Colonic mucosa (tissue), 4 donors: ENCODE results near the gene CPAMD8. TPM values are rescaled to one million over a fixed set of nuclear protein-coding genes. Genes with fewer than 3 reads are reported as not detected.

ENCODE experiments used
- DNase-seq: peaks from one replicate; pipeline ENCODE4 v3.0.0-alpha.2; 2020
- H3K27ac ChIP-seq: fragments of 200-600 bp; one replicate; pipeline ENCODE4 v1.8.0; 2021
- H3K27me3 ChIP-seq: fragments of 200-600 bp; one replicate; pipeline ENCODE4 v1.8.0; 2021
- H3K36me3 ChIP-seq: fragments of 200-600 bp; one replicate; pipeline ENCODE4 v1.8.0; 2021
- H3K4me1 ChIP-seq: fragments of 200-600 bp; one replicate; pipeline ENCODE4 v1.8.0; 2021; ENCODE audit warnings: mild to moderate bottlenecking
- H3K4me3 ChIP-seq: fragments of 200-600 bp; one replicate; pipeline ENCODE4 v1.8.0; 2021
- H3K9ac ChIP-seq, 2 donors: one replicate each; pipeline ENCODE4 v1.7.0; 2013; ENCODE audit warnings: control low read depth in 2 of 2, low read depth in 2 of 2, low read length in 2 of 2
- H3K9me3 ChIP-seq: fragments of 200-600 bp; one replicate; pipeline ENCODE4 v1.8.0; 2021
- intact Hi-C: fragments of 100-400 bp; cut with DNase I; formaldehyde crosslinking; loops from one replicate; pipeline ENCODE4 v1.14.1; 2022
- total RNA-seq, 2 donors: library from RNA; stranded (reverse); fragmentation: NEBNext Ultra II Directional in 1 of 2; extraction: Animal tissue kit (Norgen Biotek cat#: 25700) in 1 of 2; gene quantifications; one replicate each; pipeline ENCODE4 v1.2.1, GENCODE V29; 2021
- TF ChIP-seq, protein P1 (sequence below): fragments of 200-600 bp; IDR thresholded peaks from one replicate; pipeline ENCODE4 v1.8.0; 2022; ENCODE audit warnings: antibody characterized with exemption, mild to moderate bottlenecking
- donor health status: healthy.
- donor health status: DM: no; HTN: no; CAD: no.
- donor health status: DM: no; HTN: no; CAD: no.

The CPAMD8 gene
- total RNA-seq, 2 donors from 2014 or later: 1.8 to 3.5 TPM

DNA sequence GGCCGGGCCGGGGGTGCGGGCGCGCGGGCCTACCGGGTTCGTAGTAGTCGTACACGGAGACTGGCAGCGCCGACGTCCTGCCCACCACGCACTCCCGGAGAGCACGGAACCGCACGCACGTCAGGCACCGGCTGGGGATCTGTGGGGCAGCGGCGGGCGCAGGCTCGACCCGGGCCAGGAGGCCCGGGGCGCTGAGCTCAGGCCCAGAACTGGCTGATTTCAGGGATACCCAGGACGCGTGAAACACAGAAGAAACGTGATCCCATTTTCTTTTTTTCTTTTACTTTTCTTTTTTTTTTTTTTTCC, 128.8 kb downstream of the CPAMD8 start:
- Histone ChIP-seq H3K27me3 (peaks cover 7% of the 10 kb centered on the region), H3K4me3 (peak overlapping the region; percentile 48), H3K4me1 (no peaks in the 10 kb centered on the region), H3K36me3 (no peaks in the 10 kb centered on the region), H3K9ac (peak overlapping the region; percentile 58 to 83), H3K27ac (peak overlapping the region; percentile 45), H3K9me3 (no peaks in the 10 kb centered on the region)
- intact Hi-C loops: loop anchor here (5.0 kb wide), 1 partner anchor 186 kb away; no protein-coding TSS in a partner anchor
- TF ChIP-seq, protein P1, sequence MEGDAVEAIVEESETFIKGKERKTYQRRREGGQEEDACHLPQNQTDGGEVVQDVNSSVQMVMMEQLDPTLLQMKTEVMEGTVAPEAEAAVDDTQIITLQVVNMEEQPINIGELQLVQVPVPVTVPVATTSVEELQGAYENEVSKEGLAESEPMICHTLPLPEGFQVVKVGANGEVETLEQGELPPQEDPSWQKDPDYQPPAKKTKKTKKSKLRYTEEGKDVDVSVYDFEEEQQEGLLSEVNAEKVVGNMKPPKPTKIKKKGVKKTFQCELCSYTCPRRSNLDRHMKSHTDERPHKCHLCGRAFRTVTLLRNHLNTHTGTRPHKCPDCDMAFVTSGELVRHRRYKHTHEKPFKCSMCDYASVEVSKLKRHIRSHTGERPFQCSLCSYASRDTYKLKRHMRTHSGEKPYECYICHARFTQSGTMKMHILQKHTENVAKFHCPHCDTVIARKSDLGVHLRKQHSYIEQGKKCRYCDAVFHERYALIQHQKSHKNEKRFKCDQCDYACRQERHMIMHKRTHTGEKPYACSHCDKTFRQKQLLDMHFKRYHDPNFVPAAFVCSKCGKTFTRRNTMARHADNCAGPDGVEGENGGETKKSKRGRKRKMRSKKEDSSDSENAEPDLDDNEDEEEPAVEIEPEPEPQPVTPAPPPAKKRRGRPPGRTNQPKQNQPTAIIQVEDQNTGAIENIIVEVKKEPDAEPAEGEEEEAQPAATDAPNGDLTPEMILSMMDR: no peak
- no peak for DNase-seq

DNA sequence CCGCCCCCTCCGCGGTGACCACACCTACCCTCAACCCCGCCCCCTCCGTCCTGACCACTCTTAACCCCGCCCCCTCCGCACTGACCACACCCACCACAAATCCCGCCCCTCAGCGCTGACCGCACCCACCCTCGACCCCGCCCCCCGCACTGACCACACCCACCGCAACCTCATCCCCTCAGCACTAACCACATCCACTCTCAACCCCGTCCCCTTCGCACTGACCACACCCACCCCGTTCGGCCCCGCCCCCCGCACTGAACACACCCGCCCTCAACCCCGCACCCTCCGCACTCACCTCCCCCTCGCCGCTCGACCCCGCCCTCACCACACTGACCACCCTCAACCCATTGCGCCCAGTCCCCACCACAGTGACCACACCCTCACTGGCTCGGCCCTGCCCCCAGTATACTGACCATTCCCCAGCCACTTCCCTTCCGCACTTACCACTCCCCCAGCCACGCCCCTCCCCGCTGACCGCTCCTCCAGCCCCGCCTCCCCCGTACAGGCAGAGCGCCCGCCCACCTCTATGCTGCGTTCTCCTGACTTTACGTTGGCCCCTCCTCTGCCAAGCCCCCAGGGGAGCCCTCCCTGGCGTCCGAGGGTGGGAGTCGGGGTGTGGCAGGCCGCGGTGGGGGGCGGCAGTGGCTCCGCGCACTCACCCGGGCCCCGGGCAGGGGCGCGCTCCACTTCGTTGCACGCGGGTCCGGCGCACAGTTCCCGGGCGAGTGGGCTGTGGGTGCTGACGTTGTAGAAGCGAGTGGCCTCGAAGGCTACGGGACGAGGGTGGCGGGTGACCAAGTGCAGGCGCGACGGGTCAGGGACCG, 129.4 kb downstream of the CPAMD8 start:
- Histone ChIP-seq H3K4me1 (no peaks in the 10 kb centered on the region), H3K9ac (peak overlapping the region; percentile 58 to 83), H3K9me3 (no peaks in the 10 kb centered on the region), H3K27ac (peak overlapping the region; percentile 45), H3K36me3 (no peaks in the 10 kb centered on the region), H3K27me3 (peaks cover 7% of the 10 kb centered on the region), H3K4me3 (peak overlapping the region; percentile 48)
- DNase-seq: peak; percentile 95
- intact Hi-C loops: loop anchor here (5.0 kb wide), 1 partner anchor 185 kb away; no protein-coding TSS in a partner anchor
- TF ChIP-seq, protein P1: no peak

DNA sequence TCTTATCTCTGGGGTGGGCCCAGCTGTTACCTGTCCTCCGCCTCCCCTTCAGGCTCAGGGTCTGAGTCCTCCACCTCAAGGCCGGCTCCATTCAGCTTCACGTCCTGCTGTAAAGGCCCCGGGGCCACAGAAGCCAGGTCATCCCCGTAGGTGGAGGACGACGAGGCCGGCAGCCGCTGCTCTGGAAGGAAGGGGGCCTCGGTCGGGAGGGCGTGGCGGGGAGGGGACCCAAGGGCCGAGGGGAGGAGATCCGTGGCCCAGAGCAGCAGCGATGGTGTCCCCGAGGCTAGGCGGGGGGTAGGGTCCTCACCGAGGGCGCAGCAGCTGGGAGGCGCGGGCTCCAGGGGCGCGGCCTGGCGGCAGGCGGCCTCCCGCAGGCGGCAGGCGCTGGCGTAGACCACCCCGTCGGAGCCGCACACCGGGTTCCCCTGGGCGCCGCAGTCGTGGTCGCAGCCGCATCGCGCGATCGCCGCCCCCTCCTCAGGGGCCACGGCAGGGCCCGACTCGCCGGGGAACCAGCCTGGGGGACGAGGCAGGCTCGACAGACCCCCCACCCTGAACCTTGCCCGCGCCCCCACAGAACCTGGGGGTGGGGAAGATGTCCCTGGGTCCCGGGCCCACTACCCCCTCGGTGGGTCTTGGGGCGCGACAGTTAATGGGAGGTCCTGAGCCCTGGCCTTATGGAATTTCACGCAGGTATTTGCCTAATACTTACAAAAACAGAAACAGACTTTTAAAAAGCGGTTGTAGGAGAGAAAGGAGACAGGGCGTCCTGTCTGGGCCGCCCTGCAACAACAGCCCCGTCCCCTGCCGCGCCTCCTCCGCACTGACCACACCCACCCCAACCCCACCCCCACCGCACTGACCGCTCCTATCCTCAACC, 130.2 kb downstream of the CPAMD8 start:
- Histone ChIP-seq H3K27me3 (peaks cover 7% of the 10 kb centered on the region), H3K4me1 (no peaks in the 10 kb centered on the region), H3K9ac (peak overlapping the region; percentile 51 to 81), H3K9me3 (no peaks in the 10 kb centered on the region), H3K36me3 (no peaks in the 10 kb centered on the region), H3K4me3 (peak overlapping the region; percentile 58), H3K27ac (peak overlapping the region; percentile 74)
- peak; percentile 27 for DNase-seq
- intact Hi-C loops: loop anchor here (5.0 kb wide), 1 partner anchor 184 kb away; no protein-coding TSS in a partner anchor
- TF ChIP-seq, protein P1: no peak

DNA sequence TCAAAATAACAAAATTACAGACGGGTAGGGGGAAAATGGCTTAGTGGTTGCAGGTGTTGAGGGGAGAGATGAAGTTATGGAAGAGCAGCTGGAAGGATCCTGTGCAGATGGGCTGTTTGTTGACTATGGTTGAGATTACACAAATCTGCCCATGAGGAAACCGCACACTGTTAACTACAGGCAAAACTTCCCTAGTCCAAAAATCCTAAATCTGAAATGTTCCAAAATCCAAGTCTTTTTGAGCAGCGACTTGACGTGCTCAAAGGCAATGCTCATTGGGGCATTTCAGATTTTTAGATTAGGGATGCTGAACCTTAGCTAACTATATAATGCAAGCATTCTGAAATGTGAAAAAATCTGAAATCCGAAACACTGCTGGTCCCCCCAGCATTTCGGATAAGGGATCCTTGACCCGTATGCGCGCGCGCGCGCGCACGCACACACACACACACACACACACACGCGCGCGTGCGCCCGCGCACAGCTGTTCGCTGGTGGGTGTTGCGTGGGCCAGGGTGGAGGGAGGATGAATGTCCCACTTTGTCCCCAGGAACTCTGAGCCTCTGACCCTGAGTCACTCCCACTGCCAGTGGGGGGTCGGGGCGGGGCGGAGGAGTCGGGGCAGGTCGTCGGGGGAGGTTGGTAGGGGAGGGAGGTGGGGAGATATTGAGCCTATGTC, 131.0 kb downstream of the CPAMD8 start:
- no peaks in the 10 kb centered on the region for H3K36me3 ChIP-seq
- peak overlapping the region; percentile 58 for H3K4me3 ChIP-seq
- H3K4me1 ChIP-seq: no peaks in the 10 kb centered on the region
- no peaks in the 10 kb centered on the region for H3K9me3 ChIP-seq
- peak overlapping the region; percentile 74 for H3K27ac ChIP-seq
- TF ChIP-seq, protein P1: no peak
- H3K9ac ChIP-seq: peak overlapping the region in 1 of 2 donors; percentile 51
- peaks cover 7% of the 10 kb centered on the region for H3K27me3 ChIP-seq
- intact Hi-C loops: loop anchor here (5.0 kb wide), 1 partner anchor 183 kb away; no protein-coding TSS in a partner anchor
- DNase-seq: peak; percentile 28

DNA sequence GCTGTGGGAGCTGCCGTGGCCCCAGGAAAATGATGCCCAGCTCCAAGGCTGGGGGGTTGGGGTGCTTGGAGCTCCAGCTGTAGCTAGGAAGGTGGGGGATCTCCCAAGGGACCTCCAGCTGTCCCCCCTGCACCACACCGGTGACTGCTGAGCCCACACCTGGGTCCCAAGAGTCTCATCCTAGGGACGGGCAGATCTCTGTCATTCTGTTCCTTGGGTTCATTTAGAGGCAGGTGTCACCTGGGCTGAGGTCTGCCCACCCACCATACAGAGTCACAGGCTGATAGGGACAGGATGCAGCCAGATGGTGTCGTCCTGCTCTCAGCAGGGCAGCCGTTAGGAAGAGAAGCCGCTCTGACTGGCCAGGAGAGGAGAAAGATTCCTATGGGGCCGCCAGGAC, 132.5 kb downstream of the CPAMD8 start:
- no peaks in the 10 kb centered on the region for H3K9me3 ChIP-seq
- no peaks in the 10 kb centered on the region for H3K4me1 ChIP-seq
- H3K9ac ChIP-seq: no peak overlapping the region
- no peak overlapping the region for H3K27ac ChIP-seq
- H3K36me3 ChIP-seq: no peaks in the 10 kb centered on the region
- intact Hi-C loops: no loop called here
- peaks cover 7% of the 10 kb centered on the region for H3K27me3 ChIP-seq
- H3K4me3 ChIP-seq: no peak overlapping the region
- no peak for DNase-seq
- TF ChIP-seq, protein P1: no peak
